GM18520 (cell line): ENCODE measurements around the gene ASIC4.

Experiments used
- ATAC-seq: cut with Tn5 transposase; IDR thresholded peaks from one replicate; pipeline ENCODE4 v1.9.1; 2021; ENCODE audit not compliant: unreplicated experiment

ASIC4 gene

DNA sequence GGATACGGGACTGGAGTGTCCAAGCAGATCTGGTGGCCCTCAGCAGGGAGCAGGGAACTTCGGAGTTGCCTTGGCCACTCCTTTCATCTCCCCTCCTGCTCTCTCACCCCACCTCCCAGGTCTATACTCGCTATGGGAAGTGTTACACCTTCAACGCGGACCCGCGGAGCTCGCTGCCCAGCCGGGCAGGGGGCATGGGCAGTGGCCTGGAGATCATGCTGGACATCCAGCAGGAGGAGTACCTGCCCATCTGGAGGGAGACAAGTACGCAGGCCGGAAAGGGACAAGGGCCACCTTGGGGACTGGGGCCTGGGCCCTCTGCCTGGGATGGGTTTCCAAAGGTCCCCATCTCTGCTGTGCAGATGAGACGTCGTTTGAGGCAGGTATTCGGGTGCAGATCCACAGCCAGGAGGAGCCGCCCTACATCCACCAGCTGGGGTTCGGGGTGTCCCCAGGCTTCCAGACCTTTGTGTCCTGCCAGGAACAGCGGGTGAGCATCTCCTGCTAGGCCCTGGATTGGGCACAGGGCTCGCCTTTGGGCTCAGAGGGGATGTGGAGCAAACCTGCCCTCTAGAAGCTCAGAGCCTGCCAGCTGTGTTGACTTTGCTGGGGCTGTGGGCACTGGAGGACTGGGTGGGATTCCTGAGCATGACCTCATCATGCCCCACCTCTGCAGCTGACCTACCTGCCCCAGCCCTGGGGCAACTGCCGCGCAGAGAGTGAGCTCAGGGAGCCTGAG is 17.5 kb downstream of the ASIC4 start:
- ATAC-seq, result no peak

DNA sequence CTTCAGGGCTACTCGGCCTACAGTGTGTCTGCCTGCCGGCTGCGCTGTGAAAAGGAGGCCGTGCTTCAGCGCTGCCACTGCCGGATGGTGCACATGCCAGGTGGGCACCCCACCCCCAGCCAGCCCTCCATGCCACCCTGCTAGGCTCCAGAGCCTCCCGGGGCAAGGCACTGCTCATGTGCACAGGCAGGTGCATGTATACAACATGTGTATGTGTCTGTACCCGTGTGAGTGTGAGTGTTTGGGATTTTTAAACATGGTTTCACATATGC is 18.0 kb downstream of the ASIC4 start:
- no peak for ATAC-seq

DNA sequence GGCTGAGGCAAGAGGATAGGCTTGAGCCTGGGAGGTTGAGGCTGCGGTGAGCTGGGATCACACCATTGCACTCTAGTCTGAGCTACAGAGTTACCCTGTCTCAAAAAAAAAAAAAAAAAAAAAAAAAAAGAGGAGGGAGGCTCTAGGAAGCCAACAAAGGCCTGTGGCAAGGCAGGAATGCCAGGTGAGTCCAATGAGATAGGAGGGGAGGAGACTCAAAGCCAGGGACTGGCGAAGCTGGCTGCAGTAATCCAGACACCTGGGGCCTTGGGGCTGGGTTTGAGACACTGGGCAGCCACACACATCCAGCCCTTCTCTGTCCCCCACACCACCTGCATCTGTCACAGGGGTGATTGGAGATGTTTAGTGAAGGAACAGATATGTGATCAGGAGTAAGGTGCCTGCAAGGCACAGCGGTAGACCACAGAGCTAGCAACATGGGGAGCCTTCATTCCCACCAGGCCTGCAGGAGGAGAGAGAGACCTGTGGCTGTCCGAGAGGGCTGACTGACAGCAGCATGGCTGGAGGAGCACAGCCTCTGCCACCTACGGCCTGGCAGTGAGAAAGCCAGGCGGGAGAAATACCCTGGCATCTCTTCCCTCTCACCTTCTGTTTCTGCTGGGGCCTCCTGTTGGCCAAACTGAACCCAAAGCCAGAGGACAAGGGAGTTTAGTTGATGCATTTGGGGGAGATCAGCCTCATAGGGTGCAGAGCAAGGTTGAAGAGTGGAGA is 19.8 kb downstream of the ASIC4 start:
- no peak for ATAC-seq

DNA sequence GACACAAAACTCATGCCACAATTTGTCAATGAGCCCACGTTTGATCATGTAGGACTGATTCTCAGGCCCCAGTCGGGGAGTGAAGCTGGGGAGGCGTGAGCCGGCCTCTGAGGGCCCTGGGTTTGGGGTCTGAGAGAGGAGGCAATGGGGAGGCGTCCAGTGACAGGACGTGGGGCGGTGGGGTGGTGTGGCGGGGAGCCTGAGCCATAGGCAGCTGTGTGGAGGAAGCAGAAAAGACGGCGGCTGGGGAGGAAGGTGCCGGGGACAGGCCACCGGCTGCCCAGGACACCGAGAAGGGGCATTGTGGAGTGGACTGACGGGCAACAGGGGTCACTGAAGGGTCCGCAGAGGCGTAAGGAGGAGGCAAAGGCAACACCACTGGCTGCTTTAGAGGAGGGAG is 22.1 kb downstream of the ASIC4 start:
- ATAC-seq, result no peak

DNA sequence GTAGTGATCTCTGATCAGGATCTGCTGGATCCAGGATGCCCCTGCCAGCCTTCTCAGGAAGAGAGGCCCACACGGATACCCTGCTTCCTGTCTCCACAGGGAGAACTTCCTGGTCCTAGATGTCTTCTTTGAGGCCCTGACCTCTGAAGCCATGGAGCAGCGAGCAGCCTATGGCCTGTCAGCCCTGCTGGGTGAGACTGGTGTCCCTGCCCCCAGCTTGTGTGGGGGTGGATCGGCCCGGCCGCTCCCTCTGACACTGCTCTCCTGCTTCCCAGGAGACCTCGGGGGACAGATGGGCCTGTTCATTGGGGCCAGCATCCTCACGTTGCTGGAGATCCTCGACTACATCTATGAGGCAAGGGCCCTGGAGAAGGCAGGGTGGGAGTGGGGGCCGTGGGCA is 22.7 kb downstream of the ASIC4 start:
- no peak for ATAC-seq

DNA sequence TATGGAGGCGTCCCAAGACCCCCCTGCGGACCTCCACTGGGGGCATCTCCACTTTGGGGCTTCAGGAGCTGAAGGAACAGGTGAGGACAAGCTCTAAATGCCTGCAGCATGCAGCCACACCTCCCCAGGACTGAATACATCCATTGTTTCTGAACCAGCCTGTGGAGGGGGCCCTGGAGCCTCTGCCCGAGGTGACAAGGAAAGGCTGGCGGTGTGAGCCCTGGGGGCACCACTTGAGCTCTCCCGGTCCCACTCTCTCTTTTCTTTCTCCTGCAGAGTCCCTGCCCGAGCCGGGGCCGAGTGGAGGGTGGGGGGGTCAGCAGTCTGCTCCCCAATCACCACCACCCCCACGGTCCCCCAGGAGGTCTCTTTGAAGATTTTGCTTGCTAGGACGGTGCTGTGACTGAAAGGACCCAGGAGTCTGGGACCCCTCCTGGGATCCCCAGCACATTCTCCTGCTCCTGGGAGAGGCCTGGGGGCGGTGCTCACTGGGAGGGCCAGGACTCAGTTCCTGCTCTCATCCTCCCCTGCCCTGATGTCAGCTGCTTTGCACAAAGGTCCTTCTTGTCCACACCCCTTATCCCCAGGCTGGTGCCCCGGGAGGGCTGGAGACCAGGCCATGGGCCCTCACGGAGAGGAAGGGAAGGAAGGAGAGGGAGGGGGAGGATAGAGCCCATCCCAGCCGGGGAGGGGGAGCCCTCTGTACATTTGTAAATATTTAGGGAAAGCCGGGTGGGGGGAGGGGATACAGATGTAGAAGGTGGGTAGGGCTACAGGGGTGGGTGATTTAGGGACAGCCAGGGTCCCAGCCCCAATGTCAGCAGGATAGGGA is 23.6 kb downstream of the ASIC4 start:
- ATAC-seq, result no peak

DNA sequence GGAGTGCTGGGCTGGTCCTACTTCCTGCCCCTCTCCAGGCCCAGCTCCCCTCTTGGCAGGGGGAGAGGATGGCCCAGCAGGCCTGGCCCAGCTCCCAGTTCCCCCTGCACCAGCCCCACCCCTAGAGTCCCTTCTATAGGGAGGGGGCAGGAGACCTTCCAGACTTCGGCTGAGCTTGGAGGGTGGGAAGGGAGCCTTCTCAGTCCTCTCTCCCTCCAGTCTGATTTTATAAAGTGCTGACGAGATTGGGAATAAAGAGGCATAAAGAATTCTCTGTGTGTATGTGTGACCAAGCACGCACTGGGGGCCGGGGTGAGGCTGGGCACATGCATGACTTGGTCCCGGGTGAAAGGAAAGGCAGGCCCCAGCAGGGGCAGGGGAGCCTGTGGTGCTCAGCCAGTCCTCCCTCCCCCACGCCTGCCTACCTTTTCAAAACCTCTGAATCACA is 24.2 kb downstream of the ASIC4 start:
- ATAC-seq, result no peak

DNA sequence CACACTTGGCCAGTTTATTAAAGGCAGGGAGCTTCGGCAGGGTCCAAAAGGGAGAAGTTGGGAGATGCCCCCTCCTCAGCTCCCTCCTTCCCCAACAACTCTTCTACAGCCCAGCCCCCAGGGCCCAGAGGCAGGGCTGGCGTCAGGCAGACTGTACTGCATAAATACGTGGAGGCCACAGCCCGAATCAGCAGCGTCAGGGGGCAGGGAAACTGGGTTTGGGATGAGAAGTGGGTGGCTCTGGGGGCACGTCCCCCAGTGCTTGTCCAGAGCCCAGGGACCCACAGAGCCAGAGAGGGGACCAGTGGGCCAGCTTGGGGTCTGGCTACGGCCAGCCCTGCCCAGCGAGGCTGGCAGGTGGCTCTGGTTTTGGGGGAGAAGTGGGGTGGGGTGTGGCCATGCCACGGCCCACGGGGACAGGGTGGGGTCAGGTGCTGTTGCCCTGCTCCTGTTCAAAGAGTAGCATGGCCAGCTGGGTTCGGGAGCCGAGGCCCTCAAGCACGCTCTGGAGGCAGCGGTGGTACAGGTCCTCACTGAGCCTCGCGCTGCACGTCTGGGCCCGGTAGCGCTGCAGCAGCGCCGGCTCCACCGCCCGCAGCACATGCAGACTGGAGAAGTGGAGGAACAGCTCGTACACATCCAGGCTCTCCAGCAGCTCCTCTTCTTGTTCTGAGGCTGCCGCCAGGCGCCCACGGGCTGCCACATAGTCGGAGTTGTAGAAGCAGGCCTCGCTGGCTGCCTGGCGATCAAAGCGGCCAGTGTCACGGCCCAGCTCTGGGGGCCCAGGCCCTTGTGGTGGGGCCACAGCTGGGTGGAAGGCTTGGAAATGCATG is 24.9 kb downstream of the ASIC4 start:
- no peak for ATAC-seq

DNA sequence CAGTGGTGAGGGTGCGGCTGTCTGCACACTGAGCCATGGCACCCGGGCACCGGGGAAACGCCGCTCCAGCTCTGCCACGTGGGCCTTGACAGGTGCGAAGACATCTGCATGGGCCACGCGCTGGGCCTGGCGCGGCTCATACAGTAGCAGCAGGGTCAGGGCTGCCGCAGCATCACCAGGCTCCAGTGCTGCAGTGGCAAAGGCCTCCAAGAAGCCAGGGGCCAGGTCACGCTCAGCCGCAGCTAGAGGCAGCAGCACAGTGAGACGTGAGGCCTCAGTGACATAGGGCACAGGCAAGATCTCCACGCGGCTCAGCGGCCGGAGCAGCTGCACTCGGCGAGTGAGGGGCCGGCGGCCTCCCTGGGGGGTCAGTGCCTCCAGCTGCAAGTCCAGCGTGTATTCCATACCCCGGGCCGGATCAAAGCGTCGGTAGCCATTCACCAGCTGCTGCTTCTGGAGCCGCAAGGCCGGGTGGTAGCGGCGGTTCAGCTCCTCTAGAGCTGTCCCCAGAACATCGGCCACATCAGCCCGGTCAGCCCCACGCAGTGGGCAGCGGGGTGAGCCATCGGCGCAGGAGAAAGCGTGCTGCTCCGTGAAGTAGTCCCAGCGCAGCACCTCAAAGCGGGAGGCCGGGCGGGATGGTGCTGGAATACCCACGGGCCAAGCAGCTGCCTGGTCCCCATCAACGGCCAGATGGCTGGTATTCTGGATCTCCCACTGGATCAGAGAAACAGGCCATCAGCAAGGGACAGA is 25.8 kb downstream of the ASIC4 start:
- no peak for ATAC-seq

DNA sequence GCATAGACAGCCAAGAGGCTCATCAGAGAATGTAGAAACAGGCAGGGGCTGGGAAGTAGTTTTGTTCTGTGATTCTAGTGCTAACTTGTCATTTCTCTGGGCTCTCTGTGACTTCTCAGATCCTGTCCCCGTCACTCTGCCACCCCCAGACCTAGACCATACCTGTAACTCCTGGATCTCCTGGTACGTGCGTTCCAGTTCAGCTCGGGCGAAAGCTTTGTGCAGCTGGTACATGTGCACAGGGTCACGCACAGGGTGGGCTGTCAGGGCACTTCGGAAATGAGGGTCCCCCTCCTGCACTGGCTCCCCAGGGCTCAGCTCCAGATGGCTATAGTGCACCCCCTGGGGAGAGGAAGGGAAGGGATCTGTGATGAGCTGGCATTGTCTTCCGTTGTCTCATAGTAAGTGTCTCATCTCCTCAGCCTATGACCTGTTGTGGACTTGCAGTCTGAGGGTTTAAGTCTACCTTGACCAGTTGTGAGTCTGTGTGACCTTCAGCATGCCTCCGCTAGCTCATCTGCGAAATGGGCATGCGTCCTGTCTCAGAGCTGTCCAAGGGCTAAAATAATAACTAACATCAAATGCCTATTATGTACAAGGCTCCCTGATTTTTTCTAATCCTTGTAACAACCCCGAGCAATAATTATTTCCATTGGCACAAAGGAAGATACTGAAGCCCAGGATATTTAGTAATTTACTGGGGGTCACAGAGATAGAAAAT is 26.7 kb downstream of the ASIC4 start:
- ATAC-seq, result no peak

DNA sequence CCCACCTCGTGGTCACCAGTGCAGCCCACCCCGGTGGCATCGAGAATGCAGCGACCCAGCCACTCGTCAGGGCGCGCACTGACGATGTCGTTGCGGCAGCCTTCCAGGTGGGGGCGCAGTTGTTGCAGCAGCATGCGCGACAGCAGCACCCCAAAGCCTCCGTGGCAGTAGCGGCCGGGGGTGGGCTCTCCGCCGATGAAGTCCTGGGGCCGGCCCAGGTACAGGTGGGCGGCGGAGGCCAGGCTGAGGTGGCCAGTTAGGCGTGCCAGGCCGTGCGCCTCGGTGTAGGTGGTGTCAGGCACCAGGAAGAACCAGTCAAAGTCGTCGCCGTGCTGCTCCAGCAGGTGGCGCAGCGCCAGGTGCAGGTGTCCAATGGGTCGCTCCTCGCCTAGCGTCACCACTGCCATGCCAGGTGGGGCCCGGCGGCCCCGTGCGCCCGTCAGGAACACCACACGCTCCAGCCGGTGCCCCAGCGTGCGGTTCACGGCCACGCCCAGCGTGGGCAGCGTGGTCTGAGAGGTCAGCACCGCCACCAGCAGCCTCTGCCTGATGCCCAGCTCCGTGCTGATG is 27.4 kb downstream of the ASIC4 start:
- peak; percentile 38 for ATAC-seq

DNA sequence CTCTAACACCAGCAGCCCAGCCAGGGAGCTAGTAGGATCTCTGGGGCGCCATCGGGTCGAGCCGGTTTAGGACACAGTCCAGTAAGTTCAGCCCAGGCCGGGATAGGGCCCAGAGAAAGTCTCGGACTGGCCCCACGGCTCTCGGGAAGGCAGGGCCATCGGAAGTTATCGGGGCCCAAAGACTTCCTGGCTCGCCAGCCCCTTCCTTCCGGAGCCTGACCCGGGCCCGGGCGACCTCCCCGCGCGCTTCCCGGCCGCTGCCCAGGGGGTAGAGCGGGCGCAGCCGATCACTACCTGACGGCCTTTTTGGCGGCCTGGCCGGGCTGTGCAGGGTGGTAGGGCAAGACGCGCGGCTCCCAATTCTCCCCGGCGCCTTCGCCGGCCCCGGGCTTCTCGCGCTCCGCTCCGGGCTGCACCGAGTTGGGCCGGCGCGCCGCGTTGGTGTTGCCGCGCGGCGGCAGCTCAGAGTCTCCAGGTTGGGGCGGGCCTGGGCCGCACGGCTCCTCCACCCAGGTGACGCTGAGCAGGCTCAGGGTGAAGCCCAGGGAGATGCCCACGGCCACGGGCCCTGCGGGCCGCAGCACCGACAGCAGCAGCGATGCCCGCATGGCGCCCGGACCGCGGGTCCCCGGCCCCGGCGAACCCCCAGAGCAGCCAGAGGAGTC is 28.8 kb downstream of the ASIC4 start:
- peak; percentile 21 for ATAC-seq

DNA sequence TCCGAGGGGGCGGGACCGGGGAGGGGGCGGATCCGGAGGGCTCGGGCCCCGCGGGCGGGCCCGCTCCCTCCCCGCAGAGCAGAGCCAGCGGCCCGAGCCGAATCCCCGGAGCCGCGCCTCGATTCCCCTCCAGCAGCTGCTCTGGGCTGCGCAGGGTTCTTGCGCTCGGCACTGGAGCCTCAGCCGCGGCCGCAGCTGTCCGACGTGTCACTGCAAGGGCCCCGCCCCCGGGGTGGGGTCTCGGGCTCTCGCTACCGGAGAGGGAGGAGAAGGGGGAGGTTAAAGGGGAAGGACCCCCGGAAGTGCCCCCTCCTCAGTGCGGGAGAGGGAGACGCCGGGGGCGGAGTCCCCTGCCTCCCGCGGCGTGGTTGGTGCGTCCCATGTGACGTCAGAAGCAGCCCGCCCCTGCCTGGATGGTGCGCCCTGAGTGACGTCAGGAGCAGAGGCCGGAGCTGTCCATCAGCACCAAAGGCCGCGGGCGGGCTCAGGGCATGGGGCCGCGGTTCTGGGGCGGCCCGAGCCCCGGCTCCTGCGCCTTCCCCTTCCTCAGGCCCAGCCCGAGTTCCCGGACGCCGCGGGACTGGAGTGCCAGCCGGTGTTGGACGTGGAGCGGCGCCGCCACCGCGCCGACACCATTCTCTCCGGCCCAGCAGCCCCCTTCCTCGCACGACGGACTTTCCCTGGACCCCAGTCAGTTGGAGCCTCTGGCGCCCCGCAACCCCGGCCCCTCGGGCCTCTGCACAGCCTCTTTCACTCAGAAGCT is 29.5 kb downstream of the ASIC4 start, which contains the start of the genes CHPF and TMEM198:
CHPF (minus strand) TSS at position 214 of the 763 bp plus-strand sequence. CDS start 271 bp downstream, outside the sequence.
TMEM198 (plus strand) TSS at position 433 of the 763 bp plus-strand sequence. CDS start 700 bp downstream, outside the sequence.
- ATAC-seq, result peak; percentile 63

DNA sequence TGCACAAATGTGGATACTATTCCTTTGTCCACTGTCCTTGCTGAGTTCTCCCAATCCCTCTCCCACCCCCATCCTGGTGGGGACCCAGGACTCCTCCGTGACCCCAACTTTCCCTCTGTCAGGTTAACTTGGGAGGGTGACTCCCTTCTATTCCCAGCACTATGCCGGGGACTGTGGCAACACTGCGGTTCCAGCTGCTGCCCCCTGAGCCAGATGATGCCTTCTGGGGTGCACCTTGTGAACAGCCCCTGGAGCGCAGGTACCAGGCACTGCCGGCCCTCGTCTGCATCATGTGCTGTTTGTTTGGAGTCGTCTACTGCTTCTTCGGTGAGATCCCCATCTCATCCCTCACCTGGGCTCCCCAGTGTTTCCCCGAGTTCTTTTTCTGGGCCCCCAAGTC is 30.3 kb downstream of the ASIC4 start:
- no peak for ATAC-seq

DNA sequence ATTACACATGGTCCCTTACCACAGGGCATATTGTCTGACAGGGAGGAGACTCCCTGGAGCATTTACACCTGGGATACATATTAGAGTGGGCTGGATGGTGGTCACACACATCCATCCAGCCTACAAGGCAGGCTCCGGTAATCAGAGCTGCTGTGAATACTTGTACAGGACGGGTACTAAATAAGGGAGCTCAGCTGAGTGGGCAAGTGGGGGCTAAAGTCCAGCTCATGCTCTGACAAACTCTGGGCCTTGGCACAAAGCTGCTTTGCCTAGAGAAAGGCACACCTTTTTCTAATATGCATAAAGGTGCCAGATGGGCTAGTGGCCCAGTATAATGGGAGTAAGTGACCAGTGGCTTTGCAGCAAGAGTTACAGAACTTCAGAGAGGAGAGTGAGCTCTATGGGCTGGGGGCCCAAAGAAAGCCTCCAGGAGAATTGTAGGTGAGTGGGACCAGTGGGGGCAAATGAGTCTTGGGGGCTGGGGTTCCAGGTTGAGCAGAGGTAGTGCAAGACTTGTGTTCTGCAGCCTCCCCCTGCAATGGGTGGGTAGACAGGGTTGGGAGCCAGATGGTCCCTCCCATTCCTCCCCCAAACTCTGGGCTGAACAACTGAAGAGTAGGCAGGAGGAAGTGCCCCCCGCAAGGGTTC is 31.1 kb downstream of the ASIC4 start:
- no peak for ATAC-seq

DNA sequence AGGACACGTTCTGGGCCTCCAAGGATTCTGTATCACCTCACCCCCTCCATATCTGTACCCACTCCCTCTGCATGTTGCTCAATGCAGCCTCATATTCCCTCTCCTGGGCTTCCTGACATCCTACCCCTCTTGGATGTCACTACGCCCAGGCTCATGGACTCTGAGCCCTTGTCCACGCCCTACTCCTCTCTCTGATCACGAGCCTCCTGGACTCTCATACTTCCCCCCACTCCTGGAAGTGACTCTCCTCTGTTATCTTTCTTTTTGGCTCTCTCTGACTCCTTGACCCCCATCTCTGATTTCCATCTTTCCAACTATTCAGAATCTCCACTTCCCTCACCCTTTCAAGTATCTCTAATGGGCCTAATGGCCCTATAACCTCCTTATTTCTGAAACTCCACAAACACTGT is 31.7 kb downstream of the ASIC4 start:
- no peak for ATAC-seq

DNA sequence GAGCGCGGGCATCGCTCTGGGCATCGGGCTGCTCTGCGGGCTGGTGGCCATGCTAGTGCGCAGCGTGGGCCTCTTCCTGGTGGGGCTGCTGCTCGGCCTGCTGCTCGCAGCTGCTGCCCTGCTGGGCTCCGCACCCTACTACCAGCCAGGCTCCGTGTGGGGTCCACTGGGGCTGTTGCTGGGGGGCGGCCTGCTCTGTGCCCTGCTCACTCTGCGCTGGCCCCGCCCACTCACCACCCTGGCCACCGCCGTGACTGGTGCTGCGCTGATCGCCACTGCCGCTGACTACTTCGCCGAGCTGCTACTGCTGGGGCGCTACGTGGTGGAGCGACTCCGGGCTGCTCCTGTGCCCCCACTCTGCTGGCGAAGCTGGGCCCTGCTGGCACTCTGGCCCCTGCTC is 33.3 kb downstream of the ASIC4 start:
- no peak for ATAC-seq
